ENCODE measurements around the gene PNRC2. TPM values are rescaled to one million over a fixed set of nuclear protein-coding genes. Genes with fewer than 3 reads are reported as not detected.
"Not testable (repeated sequence)": the region's sequence is repeated elsewhere in the genome, so short reads cannot be mapped to it uniquely, and the experiment has no call there.

The PNRC2 gene
- total and polyA plus RNA-seq, 12 donors, result 57.6 to 187 (median 136) TPM

DNA sequence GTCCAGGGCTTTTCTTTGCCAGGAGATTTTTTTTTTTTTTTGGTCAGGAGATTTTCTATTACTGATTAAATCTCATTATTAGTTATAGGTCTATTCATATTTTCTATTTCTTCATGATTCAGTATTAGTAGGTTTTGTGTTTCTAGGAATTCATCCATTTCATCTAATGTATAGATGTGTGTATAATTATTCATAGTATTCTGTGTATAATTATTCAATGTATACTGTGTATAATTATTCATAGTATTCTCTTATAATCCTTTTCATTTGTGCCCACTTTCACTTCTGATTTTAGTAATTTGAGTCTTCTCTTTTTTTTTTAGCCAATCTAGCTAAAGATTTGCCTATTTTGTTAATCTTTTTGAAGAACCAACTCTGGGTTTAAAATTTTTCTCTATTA, 12.3 kb upstream of the PNRC2 start:
- Histone ChIP-seq H3K4me1 (replicated peaks in 1 of 2) (no peaks in the 10 kb centered on the region), H3K9me3 (replicated peaks in 1 of 3) (peaks cover 0 to 6% (median 0%) of the 10 kb centered on the region in 3 donors), H3K36me3 (replicated peaks in 1 of 2) (no peaks in the 10 kb centered on the region), H3K27me3 (peaks cover 6% of the 10 kb centered on the region), H3K4me3 (no peak overlapping the region), H3K27ac (no peak overlapping the region)
- intact Hi-C loops (cut with DNase I), result no loop called here
- no peak for TF ChIP-seq POLR2A (IDR thresholded peaks at IDR 0.05)
- TF ChIP-seq, protein P1, sequence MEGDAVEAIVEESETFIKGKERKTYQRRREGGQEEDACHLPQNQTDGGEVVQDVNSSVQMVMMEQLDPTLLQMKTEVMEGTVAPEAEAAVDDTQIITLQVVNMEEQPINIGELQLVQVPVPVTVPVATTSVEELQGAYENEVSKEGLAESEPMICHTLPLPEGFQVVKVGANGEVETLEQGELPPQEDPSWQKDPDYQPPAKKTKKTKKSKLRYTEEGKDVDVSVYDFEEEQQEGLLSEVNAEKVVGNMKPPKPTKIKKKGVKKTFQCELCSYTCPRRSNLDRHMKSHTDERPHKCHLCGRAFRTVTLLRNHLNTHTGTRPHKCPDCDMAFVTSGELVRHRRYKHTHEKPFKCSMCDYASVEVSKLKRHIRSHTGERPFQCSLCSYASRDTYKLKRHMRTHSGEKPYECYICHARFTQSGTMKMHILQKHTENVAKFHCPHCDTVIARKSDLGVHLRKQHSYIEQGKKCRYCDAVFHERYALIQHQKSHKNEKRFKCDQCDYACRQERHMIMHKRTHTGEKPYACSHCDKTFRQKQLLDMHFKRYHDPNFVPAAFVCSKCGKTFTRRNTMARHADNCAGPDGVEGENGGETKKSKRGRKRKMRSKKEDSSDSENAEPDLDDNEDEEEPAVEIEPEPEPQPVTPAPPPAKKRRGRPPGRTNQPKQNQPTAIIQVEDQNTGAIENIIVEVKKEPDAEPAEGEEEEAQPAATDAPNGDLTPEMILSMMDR (IDR thresholded peaks at IDR 0.05), result no peak
- DNase-seq, result no peak

DNA sequence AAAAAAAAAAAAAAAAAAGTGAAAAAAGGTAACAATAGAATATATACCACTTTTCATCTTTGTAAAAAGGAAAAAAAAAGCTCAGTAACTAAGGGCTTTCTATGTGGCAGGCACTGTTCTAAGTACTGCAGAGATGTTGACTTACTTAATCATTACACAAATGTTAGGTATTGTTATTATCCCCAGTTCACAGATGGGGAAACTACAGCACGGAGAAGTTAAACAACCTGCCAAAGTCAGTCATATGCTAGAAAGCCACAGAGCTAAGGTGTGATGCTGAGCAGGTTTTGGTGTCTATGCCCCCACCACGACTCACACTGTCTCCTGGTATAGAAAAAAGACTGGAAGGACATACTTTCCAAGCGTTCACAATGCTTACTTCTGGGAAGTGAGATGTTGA, 6.6 kb upstream of the PNRC2 start:
- Histone ChIP-seq H3K36me3 (replicated peaks in 1 of 2) (no peaks in the 10 kb centered on the region), H3K4me3 (no peak overlapping the region), H3K9me3 (replicated peaks in 1 of 3) (no peaks in the 10 kb centered on the region), H3K27ac (no peak overlapping the region), H3K27me3 (no peaks in the 10 kb centered on the region), H3K4me1 (replicated peaks in 1 of 2) (no peaks in the 10 kb centered on the region)
- DNase-seq, result no peak
- intact Hi-C loops (cut with DNase I), result loop anchor here in 1 of 2 donors (10.0 kb wide), 1 partner anchor 72 kb away; no protein-coding TSS in a partner anchor
- WGBS, 4 donors, result 73 to 82% (median 80%) methylated on average over 3 of the region's 3 CpGs
- TF ChIP-seq POLR2A (IDR thresholded peaks at IDR 0.05), result no peak
- TF ChIP-seq, protein P1 (IDR thresholded peaks at IDR 0.05), result no peak

- H3K9me3 ChIP-seq (replicated peaks in 1 of 3), result no peaks in the 10 kb centered on the region
- H3K27me3 ChIP-seq, result no peaks in the 10 kb centered on the region
- H3K36me3 ChIP-seq (replicated peaks in 1 of 2), result no peaks in the 10 kb centered on the region
- TF ChIP-seq POLR2A (IDR thresholded peaks at IDR 0.05), result no peak
- TF ChIP-seq, protein P1 (IDR thresholded peaks at IDR 0.05), result no peak
- intact Hi-C loops (cut with DNase I), result loop anchor here in 1 of 2 donors (10.0 kb wide), 1 partner anchor 68 kb away; no protein-coding TSS in a partner anchor
- H3K27ac ChIP-seq, result no peak overlapping the region
- DNase-seq, result peak in 3 of 7 donors; percentile 22 to 36 (median 34)
- WGBS, 4 donors, result 38 to 48% (median 41%) methylated on average over 5 to 7 of the region's 7 CpGs
- H3K4me1 ChIP-seq (replicated peaks in 1 of 2), result peaks cover 11 to 14% of the 10 kb centered on the region in 2 donors
- H3K4me3 ChIP-seq, result no peak overlapping the region
Observed at GRCh38 chr1:23957096-23957495, 2.5 kb upstream of the PNRC2 start.

GRCh38 chr1:23958040-23958809, 1.4 kb upstream of the PNRC2 start:
- Histone ChIP-seq H3K4me1 (replicated peaks in 1 of 2) (peaks cover 11 to 17% of the 10 kb centered on the region in 2 donors), H3K27ac (peak overlapping the region; percentile 64 to 99 (median 98)), H3K4me3 (peak overlapping the region in 2 of 4 donors; percentile 61 to 72)
- intact Hi-C loops (cut with DNase I), result loop anchor here in 1 of 2 donors (10.0 kb wide), 1 partner anchor 67 kb away; no protein-coding TSS in a partner anchor
- not testable (repeated sequence) for H3K36me3 ChIP-seq (replicated peaks in 1 of 2); H3K27me3 ChIP-seq; DNase-seq; H3K9me3 ChIP-seq (replicated peaks in 1 of 3)
- 63 to 67% (median 65%) methylated on average over 19 of the region's 19 CpGs for WGBS, 4 donors
